ENCODE data around the gene MFRP.

Gene MFRP

GRCh38 chr11:119361056-119361787 lies 14.7 kb upstream of the MFRP start:
- no peak for TF ChIP-seq CTCF (conservative IDR thresholded peaks at IDR 0.05; ENCODE audit: low read length)
- TF ChIP-seq EZH2phosphoT487 (IDR thresholded peaks at IDR 0.05; ENCODE audit: borderline replicate concordance): no peak
- Histone ChIP-seq H3K36me3 (ENCODE audit: insufficient read depth, low read length) (no peaks in the 10 kb centered on the region), H3F3A (ENCODE audit: low read depth) (no peaks in the 10 kb centered on the region), H3K4me2 (ENCODE audit: low read depth, low read length, poor library complexity, severe bottlenecking) (no peak overlapping the region), H3K9me2 (replicated peaks; ENCODE audit: low read depth, low read length) (no peaks in the 10 kb centered on the region), H3K4me3 (ENCODE audit: low read length, poor library complexity, severe bottlenecking) (no peak overlapping the region), H3K79me2 (ENCODE audit: insufficient read depth, low read length) (no peaks in the 10 kb centered on the region), H2AFZ (ENCODE audit: low read length) (no peak overlapping the region), H3K4me1 (ENCODE audit: insufficient read depth, low read length, poor library complexity, severe bottlenecking) (peaks cover 10% of the 10 kb centered on the region), H4K20me1 (ENCODE audit: insufficient read depth, low read length, poor library complexity, severe bottlenecking) (no peaks in the 10 kb centered on the region), H3K9me3 (ENCODE audit: insufficient read depth, low read depth, low read length) (no peaks in the 10 kb centered on the region), H3K9ac (ENCODE audit: low read depth, low read length, poor library complexity, severe bottlenecking) (no peak overlapping the region), H3K27me3 (ENCODE audit: insufficient read depth, low read length, poor library complexity, severe bottlenecking) (no peaks in the 10 kb centered on the region)

- H3K9me2 ChIP-seq (replicated peaks; ENCODE audit: low read depth, low read length): no peaks in the 10 kb centered on the region
- H3K4me1 ChIP-seq (ENCODE audit: insufficient read depth, low read length, poor library complexity, severe bottlenecking): peaks cover 10% of the 10 kb centered on the region
- no peaks in the 10 kb centered on the region for H3K79me2 ChIP-seq (ENCODE audit: insufficient read depth, low read length)
- H3K4me3 ChIP-seq (ENCODE audit: low read length, poor library complexity, severe bottlenecking): no peak overlapping the region
- H3K4me2 ChIP-seq (ENCODE audit: low read depth, low read length, poor library complexity, severe bottlenecking): peak overlapping the region; percentile 36
- H2AFZ ChIP-seq (ENCODE audit: low read length): peak overlapping the region; percentile 51; the same call in 1 of the 2 replicates
- H3K9me3 ChIP-seq (ENCODE audit: insufficient read depth, low read depth, low read length): no peaks in the 10 kb centered on the region
- no peaks in the 10 kb centered on the region for H3K27me3 ChIP-seq (ENCODE audit: insufficient read depth, low read length, poor library complexity, severe bottlenecking)
- no peaks in the 10 kb centered on the region for H4K20me1 ChIP-seq (ENCODE audit: insufficient read depth, low read length, poor library complexity, severe bottlenecking)
- no peaks in the 10 kb centered on the region for H3F3A ChIP-seq (ENCODE audit: low read depth)
- no peak overlapping the region for H3K9ac ChIP-seq (ENCODE audit: low read depth, low read length, poor library complexity, severe bottlenecking)
- H3K36me3 ChIP-seq (ENCODE audit: insufficient read depth, low read length): no peaks in the 10 kb centered on the region
- TF ChIP-seq CTCF (conservative IDR thresholded peaks at IDR 0.05; ENCODE audit: low read length) (no peak), EZH2phosphoT487 (IDR thresholded peaks at IDR 0.05; ENCODE audit: borderline replicate concordance) (no peak)
These were observed 13.1 kb upstream of the MFRP start for GRCh38 chr11:119359365-119360214.

- Histone ChIP-seq H3K9ac (ENCODE audit: low read depth, low read length, poor library complexity, severe bottlenecking) (no peak overlapping the region), H3K4me3 (ENCODE audit: low read length, poor library complexity, severe bottlenecking) (peak overlapping the region; percentile 90), H3K9me3 (ENCODE audit: insufficient read depth, low read depth, low read length) (no peaks in the 10 kb centered on the region), H3K79me2 (ENCODE audit: insufficient read depth, low read length) (no peaks in the 10 kb centered on the region), H2AFZ (ENCODE audit: low read length) (peak overlapping the region; percentile 100; the same call in 1 of the 2 replicates), H3K4me1 (ENCODE audit: insufficient read depth, low read length, poor library complexity, severe bottlenecking) (peaks cover 10% of the 10 kb centered on the region), H3K36me3 (ENCODE audit: insufficient read depth, low read length) (no peaks in the 10 kb centered on the region), H3F3A (ENCODE audit: low read depth) (no peaks in the 10 kb centered on the region), H3K27me3 (ENCODE audit: insufficient read depth, low read length, poor library complexity, severe bottlenecking) (no peaks in the 10 kb centered on the region), H3K9me2 (replicated peaks; ENCODE audit: low read depth, low read length) (no peaks in the 10 kb centered on the region), H4K20me1 (ENCODE audit: insufficient read depth, low read length, poor library complexity, severe bottlenecking) (no peaks in the 10 kb centered on the region), H3K4me2 (ENCODE audit: low read depth, low read length, poor library complexity, severe bottlenecking) (peak overlapping the region; percentile 86)
- TF ChIP-seq EZH2phosphoT487 (IDR thresholded peaks at IDR 0.05; ENCODE audit: borderline replicate concordance): no peak
- TF ChIP-seq CTCF (conservative IDR thresholded peaks at IDR 0.05; ENCODE audit: low read length): no peak
These were observed 10.6 kb upstream of the MFRP start for GRCh38 chr11:119357074-119357473.
